HG03196 (cell line): ENCODE measurements around the gene SIPA1L3.

Experiments
- ATAC-seq: cut with Tn5 transposase; IDR thresholded peaks from one replicate; pipeline ENCODE4 v1.9.1; 2021; ENCODE audit not compliant: unreplicated experiment

SIPA1L3 gene

GRCh38 chr19:38141108-38141507 is 234.1 kb downstream of the SIPA1L3 start:
- ATAC-seq, result no peak

- no peak for ATAC-seq
Measured at GRCh38 chr19:38142176-38143035, 235.4 kb downstream of the SIPA1L3 start.

- no peak for ATAC-seq
Measured at GRCh38 chr19:38143847-38144246, 236.8 kb downstream of the SIPA1L3 start.

GRCh38 chr19:38144667-38145066 is 237.7 kb downstream of the SIPA1L3 start:
- no peak for ATAC-seq

GRCh38 chr19:38145623-38146022 is 238.6 kb downstream of the SIPA1L3 start:
- ATAC-seq, result no peak

GRCh38 chr19:38148337-38148736 is 241.3 kb downstream of the SIPA1L3 start:
- ATAC-seq, result no peak

- ATAC-seq, result no peak
Measured at GRCh38 chr19:38149661-38150061, 242.7 kb downstream of the SIPA1L3 start.

- no peak for ATAC-seq
Measured at GRCh38 chr19:38151242-38151641, 244.2 kb downstream of the SIPA1L3 start.

- ATAC-seq, result no peak
Measured at GRCh38 chr19:38152461-38153379, 245.7 kb downstream of the SIPA1L3 start.

- ATAC-seq, result no peak
Measured at GRCh38 chr19:38155453-38155852, 248.4 kb downstream of the SIPA1L3 start.

- ATAC-seq, result no peak
Measured at GRCh38 chr19:38158730-38159129, 251.7 kb downstream of the SIPA1L3 start.

GRCh38 chr19:38162094-38162493 is 255.1 kb downstream of the SIPA1L3 start:
- no peak for ATAC-seq

- ATAC-seq, result no peak
Measured at GRCh38 chr19:38162632-38163031, 255.6 kb downstream of the SIPA1L3 start.

GRCh38 chr19:38163419-38164290 is 256.6 kb downstream of the SIPA1L3 start:
- ATAC-seq, result no peak

GRCh38 chr19:38164526-38164925 is 257.5 kb downstream of the SIPA1L3 start:
- no peak for ATAC-seq

- ATAC-seq, result no peak
Measured at GRCh38 chr19:38165335-38165734, 258.3 kb downstream of the SIPA1L3 start.

- no peak for ATAC-seq
Measured at GRCh38 chr19:38168637-38169036, 261.6 kb downstream of the SIPA1L3 start.

GRCh38 chr19:38170334-38170733 is 263.3 kb downstream of the SIPA1L3 start:
- no peak for ATAC-seq

GRCh38 chr19:38172001-38172400 is 265.0 kb downstream of the SIPA1L3 start:
- ATAC-seq, result no peak

GRCh38 chr19:38173291-38174041 is 266.5 kb downstream of the SIPA1L3 start:
- ATAC-seq, result no peak
